GM21526 (cell line): ENCODE data around the gene KIAA1328.

Source experiments
- ATAC-seq: cut with Tn5 transposase; IDR thresholded peaks from one replicate; pipeline ENCODE4 v1.9.1; 2021; ENCODE audit warnings: moderate library complexity; ENCODE audit not compliant: unreplicated experiment, low FRiP score

Gene KIAA1328

GRCh38 chr18:36942264-36942663, 113.3 kb downstream of the KIAA1328 start:
- ATAC-seq: peak; percentile 78

GRCh38 chr18:36947820-36948348, 119.0 kb downstream of the KIAA1328 start:
- ATAC-seq: no peak

- no peak for ATAC-seq
Measured at GRCh38 chr18:36950282-36950681, 121.4 kb downstream of the KIAA1328 start.

GRCh38 chr18:36950960-36951359, 122.0 kb downstream of the KIAA1328 start:
- ATAC-seq: no peak

GRCh38 chr18:36953047-36953446, 124.1 kb downstream of the KIAA1328 start:
- ATAC-seq: no peak

- no peak for ATAC-seq
Measured at GRCh38 chr18:36960038-36960437, 131.1 kb downstream of the KIAA1328 start.

- no peak for ATAC-seq
Measured at GRCh38 chr18:36963464-36963863, 134.5 kb downstream of the KIAA1328 start.

GRCh38 chr18:36974686-36975085, 145.8 kb downstream of the KIAA1328 start:
- ATAC-seq: no peak

GRCh38 chr18:36977121-36977520, 148.2 kb downstream of the KIAA1328 start:
- no peak for ATAC-seq

GRCh38 chr18:36993068-36993467, 164.1 kb downstream of the KIAA1328 start:
- no peak for ATAC-seq

- no peak for ATAC-seq
Measured at GRCh38 chr18:37006742-37007141, 177.8 kb downstream of the KIAA1328 start.

GRCh38 chr18:37012452-37012851, 183.5 kb downstream of the KIAA1328 start:
- no peak for ATAC-seq

GRCh38 chr18:37019157-37019827, 190.4 kb downstream of the KIAA1328 start:
- no peak for ATAC-seq

- no peak for ATAC-seq
Measured at GRCh38 chr18:37033419-37033818, 204.5 kb downstream of the KIAA1328 start.

GRCh38 chr18:37042381-37042780, 213.5 kb downstream of the KIAA1328 start:
- ATAC-seq: no peak

GRCh38 chr18:37055137-37055802, 226.3 kb downstream of the KIAA1328 start:
- ATAC-seq: no peak

- ATAC-seq: no peak
Measured at GRCh38 chr18:37064187-37064586, 235.3 kb downstream of the KIAA1328 start.

- ATAC-seq: no peak
Measured at GRCh38 chr18:37065254-37065653, 236.3 kb downstream of the KIAA1328 start.

- ATAC-seq: no peak
Measured at GRCh38 chr18:37084912-37085311, 256.0 kb downstream of the KIAA1328 start.

- ATAC-seq: no peak
Measured at GRCh38 chr18:37085362-37085761, 256.4 kb downstream of the KIAA1328 start.

- ATAC-seq: no peak
Measured at GRCh38 chr18:37107748-37108522, 279.0 kb downstream of the KIAA1328 start.
